Astrocyte (in vitro differentiated cells and primary cell): ENCODE results near the gene ABCC1.

Experiments used
- EZH2 ChIP-seq: IDR thresholded peaks from 2 replicates; pipeline ENCODE4 v1.6.1; 2012; ENCODE audit warnings: mild to moderate bottlenecking, low read length, inconsistent platforms; ENCODE audit not compliant: insufficient read depth
- TF ChIP-seq, protein P1 (sequence below): IDR thresholded peaks from 2 replicates; pipeline ENCODE4 v1.5.1; 2011; ENCODE audit warnings: low read depth, mild to moderate bottlenecking, inconsistent platforms, low read length, moderate library complexity; ENCODE audit not compliant: insufficient read depth

DNA sequence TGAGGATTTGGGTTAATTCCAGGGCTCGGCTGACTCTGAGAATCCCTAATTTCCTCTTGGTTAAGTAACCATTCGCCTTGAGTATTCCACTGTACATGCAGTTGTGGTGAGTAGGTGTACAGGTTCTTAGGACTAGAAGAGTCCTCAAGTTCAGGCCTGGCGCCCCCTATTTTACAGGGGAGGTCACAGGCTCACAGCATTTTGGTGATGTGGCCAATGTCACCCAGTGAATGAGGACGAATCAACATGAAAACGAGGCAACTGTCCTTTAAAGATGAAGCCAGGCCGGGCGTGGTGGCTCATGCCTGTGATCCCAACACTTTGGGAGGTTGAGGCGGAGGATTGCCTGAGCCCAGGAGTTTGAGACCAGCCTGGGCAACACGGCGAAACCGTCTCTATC lies 218.5 kb downstream of the ABCC1 start:
- TF ChIP-seq EZH2 = no peak
- TF ChIP-seq, protein P1, sequence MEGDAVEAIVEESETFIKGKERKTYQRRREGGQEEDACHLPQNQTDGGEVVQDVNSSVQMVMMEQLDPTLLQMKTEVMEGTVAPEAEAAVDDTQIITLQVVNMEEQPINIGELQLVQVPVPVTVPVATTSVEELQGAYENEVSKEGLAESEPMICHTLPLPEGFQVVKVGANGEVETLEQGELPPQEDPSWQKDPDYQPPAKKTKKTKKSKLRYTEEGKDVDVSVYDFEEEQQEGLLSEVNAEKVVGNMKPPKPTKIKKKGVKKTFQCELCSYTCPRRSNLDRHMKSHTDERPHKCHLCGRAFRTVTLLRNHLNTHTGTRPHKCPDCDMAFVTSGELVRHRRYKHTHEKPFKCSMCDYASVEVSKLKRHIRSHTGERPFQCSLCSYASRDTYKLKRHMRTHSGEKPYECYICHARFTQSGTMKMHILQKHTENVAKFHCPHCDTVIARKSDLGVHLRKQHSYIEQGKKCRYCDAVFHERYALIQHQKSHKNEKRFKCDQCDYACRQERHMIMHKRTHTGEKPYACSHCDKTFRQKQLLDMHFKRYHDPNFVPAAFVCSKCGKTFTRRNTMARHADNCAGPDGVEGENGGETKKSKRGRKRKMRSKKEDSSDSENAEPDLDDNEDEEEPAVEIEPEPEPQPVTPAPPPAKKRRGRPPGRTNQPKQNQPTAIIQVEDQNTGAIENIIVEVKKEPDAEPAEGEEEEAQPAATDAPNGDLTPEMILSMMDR = no peak
